Mesenchymal stem cell (in vitro differentiated cells and primary cell): Measurements from ENCODE around the gene SLC6A5.

Experiments used
- DNase-seq: peaks from one replicate; pipeline ENCODE4 v3.0.0-alpha.2; 2013
- H2AFZ ChIP-seq: one replicate; pipeline ENCODE4 v1.6.1; 2013; ENCODE audit warnings: low read depth, mild to moderate bottlenecking, control low read depth, inconsistent platforms, low read length, moderate library complexity
- H2AK5ac ChIP-seq: 2 replicates; pipeline ENCODE4 v1.6.1; 2013; ENCODE audit warnings: low read length, moderate library complexity, mild to moderate bottlenecking, inconsistent platforms; ENCODE audit not compliant: severe bottlenecking
- H2BK120ac ChIP-seq: one replicate; pipeline ENCODE4 v1.6.1; 2013; ENCODE audit warnings: low read depth, mild to moderate bottlenecking, inconsistent platforms, low read length, moderate library complexity
- H2BK12ac ChIP-seq, 2 experiments: one replicate each; pipeline ENCODE4 v1.6.1; 2013; ENCODE audit warnings: inconsistent platforms in 2 of 2, low read length in 2 of 2, mild to moderate bottlenecking in 2 of 2, moderate library complexity in 2 of 2, control low read depth in 1 of 2
- H2BK15ac ChIP-seq: one replicate; pipeline ENCODE4 v1.6.1; 2013; ENCODE audit warnings: mild to moderate bottlenecking, low read depth, inconsistent platforms; ENCODE audit not compliant: poor library complexity, severe bottlenecking
- H2BK5ac ChIP-seq: 2 replicates; pipeline ENCODE4 v1.6.1; 2013; ENCODE audit warnings: low read depth, mild to moderate bottlenecking, low read length, control low read depth, inconsistent platforms; ENCODE audit not compliant: poor library complexity, severe bottlenecking
- H3K14ac ChIP-seq, 2 experiments: one replicate each; pipeline ENCODE4 v1.6.1; 2013; ENCODE audit warnings: inconsistent platforms in 2 of 2, low read length in 2 of 2, control low read depth in 1 of 2, mild to moderate bottlenecking in 1 of 2, moderate library complexity in 1 of 2
- H3K18ac ChIP-seq, 2 experiments: one replicate each; pipeline ENCODE4 v1.6.1; 2013; ENCODE audit warnings: inconsistent platforms in 2 of 2, low read length in 2 of 2, control low read depth in 1 of 2, low read depth in 1 of 2, mild to moderate bottlenecking in 1 of 2
- H3K23ac ChIP-seq, 2 experiments: one replicate each; pipeline ENCODE4 v1.6.1; 2013; ENCODE audit warnings: inconsistent platforms in 2 of 2, low read length in 2 of 2, mild to moderate bottlenecking in 2 of 2, moderate library complexity in 2 of 2, control low read depth in 1 of 2
- H3K27ac ChIP-seq: 2 replicates; pipeline ENCODE4 v1.5.1; 2013; ENCODE audit warnings: mild to moderate bottlenecking, moderate library complexity, low read length, control low read depth, inconsistent platforms; ENCODE audit not compliant: poor library complexity, severe bottlenecking
- H3K27me3 ChIP-seq, 2 experiments: 2 replicates each; pipeline versions ENCODE4 v1.6.1 to v1.7.0; 2013; ENCODE audit warnings: low read length in 2 of 2, mild to moderate bottlenecking in 2 of 2, moderate library complexity in 2 of 2, control low read depth in 1 of 2, inconsistent platforms in 1 of 2; ENCODE audit not compliant: control insufficient read depth in 1 of 2, insufficient read depth in 1 of 2
- H3K36me3 ChIP-seq, 2 experiments: 2 replicates each; pipeline versions ENCODE4 v1.6.1 to v1.7.0; 2013; ENCODE audit warnings: low read length in 2 of 2, control low read depth in 1 of 2, inconsistent platforms in 1 of 2, low read depth in 1 of 2, mild to moderate bottlenecking in 1 of 2; ENCODE audit not compliant: insufficient read depth in 2 of 2, control insufficient read depth in 1 of 2
- H3K4ac ChIP-seq, 2 experiments: one replicate each; pipeline ENCODE4 v1.6.1; 2013; ENCODE audit warnings: inconsistent platforms in 2 of 2, low read length in 2 of 2, mild to moderate bottlenecking in 2 of 2, moderate library complexity in 2 of 2, control low read depth in 1 of 2, low read depth in 1 of 2
- H3K4me1 ChIP-seq: 2 replicates; pipeline ENCODE4 v1.6.1; 2013; ENCODE audit warnings: low read depth, low read length, control low read depth; ENCODE audit not compliant: control insufficient read depth, insufficient read depth
- H3K4me2 ChIP-seq: 2 replicates; pipeline ENCODE4 v1.6.1; 2013; ENCODE audit warnings: low read length, mild to moderate bottlenecking, inconsistent platforms; ENCODE audit not compliant: poor library complexity, severe bottlenecking
- H3K4me3 ChIP-seq, 2 experiments: 2 replicates each; pipeline versions ENCODE4 v1.5.1 to v1.7.0; 2013; ENCODE audit warnings: low read length in 2 of 2, mild to moderate bottlenecking in 2 of 2, control low read depth in 1 of 2, low read depth in 1 of 2; ENCODE audit not compliant: insufficient read depth in 1 of 2
- H3K79me1 ChIP-seq: replicated peaks from 2 replicates; pipeline ENCODE4 v1.6.1; 2013; ENCODE audit warnings: mild to moderate bottlenecking, control low read depth, low read length, inconsistent platforms; ENCODE audit not compliant: poor library complexity, severe bottlenecking
- H3K9ac ChIP-seq: 2 replicates; pipeline ENCODE4 v1.7.0; 2013; ENCODE audit warnings: mild to moderate bottlenecking, low read length, moderate library complexity
- H3K9me3 ChIP-seq: 2 replicates; pipeline ENCODE4 v1.7.0; 2013; ENCODE audit warnings: mild to moderate bottlenecking, low read length; ENCODE audit not compliant: control insufficient read depth
- H4K8ac ChIP-seq: one replicate; pipeline ENCODE4 v1.6.1; 2013; ENCODE audit warnings: inconsistent platforms, mild to moderate bottlenecking, low read length, moderate library complexity
- H4K91ac ChIP-seq: one replicate; pipeline ENCODE4 v1.6.1; 2013; ENCODE audit warnings: mild to moderate bottlenecking, low read length, inconsistent platforms
- WGBS: methylation state at CpG from one replicate; pipeline ENCODE4 v1.1.7; 2013; ENCODE audit warnings: mixed read lengths; 5-methylcytosine and 5-hydroxymethylcytosine counted together

Gene SLC6A5

GRCh38 chr11:20638074-20638473 is 38.7 kb downstream of the SLC6A5 start:
- Histone ChIP-seq H3K4me2 (no peak overlapping the region), H2BK12ac (no peak overlapping the region), H3K4ac (no peak overlapping the region), H4K8ac (no peak overlapping the region), H2BK5ac (no peak overlapping the region), H3K27ac (no peak overlapping the region), H3K18ac (no peak overlapping the region), H3K9me3 (no peaks in the 10 kb centered on the region), H3K14ac (no peak overlapping the region), H3K9ac (no peak overlapping the region), H3K79me1 (no peaks in the 10 kb centered on the region), H4K91ac (no peak overlapping the region), H3K27me3 (peaks cover 0 to 18% of the 10 kb centered on the region in 2 experiments), H2AK5ac (no peak overlapping the region), H2BK15ac (no peak overlapping the region), H3K4me3 (no peak overlapping the region), H2AFZ (no peak overlapping the region), H3K23ac (no peak overlapping the region), H3K4me1 (no peaks in the 10 kb centered on the region), H3K36me3 (no peaks in the 10 kb centered on the region), H2BK120ac (no peak overlapping the region)
- WGBS: 82% methylated on average over 7 of the region's 7 CpGs
- DNase-seq: no peak

- no peak overlapping the region for H3K4me3 ChIP-seq
- H3K4me2 ChIP-seq: no peak overlapping the region
- H2BK120ac ChIP-seq: no peak overlapping the region
- H3K9me3 ChIP-seq: no peaks in the 10 kb centered on the region
- H4K8ac ChIP-seq: no peak overlapping the region
- no peak overlapping the region for H2BK12ac ChIP-seq
- H3K4ac ChIP-seq: no peak overlapping the region
- H3K14ac ChIP-seq: no peak overlapping the region
- no peak overlapping the region for H2AK5ac ChIP-seq
- no peak overlapping the region for H3K23ac ChIP-seq
- no peak overlapping the region for H3K27ac ChIP-seq
- no peaks in the 10 kb centered on the region for H3K4me1 ChIP-seq
- no peak for DNase-seq
- H4K91ac ChIP-seq: no peak overlapping the region
- H3K9ac ChIP-seq: no peak overlapping the region
- WGBS: 63% methylated on average over 3 of the region's 3 CpGs
- H3K18ac ChIP-seq: no peak overlapping the region
- no peak overlapping the region for H2BK5ac ChIP-seq
- peaks cover 0 to 17% of the 10 kb centered on the region in 2 experiments for H3K27me3 ChIP-seq
- no peaks in the 10 kb centered on the region for H3K36me3 ChIP-seq
- no peak overlapping the region for H2AFZ ChIP-seq
- H3K79me1 ChIP-seq: no peaks in the 10 kb centered on the region
- H2BK15ac ChIP-seq: no peak overlapping the region
Observed at GRCh38 chr11:20639688-20640087, 40.3 kb downstream of the SLC6A5 start.

GRCh38 chr11:20640401-20640800 is 41.0 kb downstream of the SLC6A5 start:
- Histone ChIP-seq H2BK12ac (no peak overlapping the region), H4K91ac (no peak overlapping the region), H2BK5ac (no peak overlapping the region), H3K4me1 (no peaks in the 10 kb centered on the region), H3K14ac (no peak overlapping the region), H3K18ac (no peak overlapping the region), H2BK120ac (no peak overlapping the region), H3K36me3 (no peaks in the 10 kb centered on the region), H3K27me3 (peaks cover 0 to 13% of the 10 kb centered on the region in 2 experiments), H2AK5ac (no peak overlapping the region), H3K9ac (no peak overlapping the region), H3K23ac (no peak overlapping the region), H4K8ac (no peak overlapping the region), H2BK15ac (no peak overlapping the region), H2AFZ (no peak overlapping the region), H3K4ac (no peak overlapping the region), H3K4me3 (no peak overlapping the region), H3K4me2 (no peak overlapping the region), H3K79me1 (no peaks in the 10 kb centered on the region), H3K27ac (no peak overlapping the region), H3K9me3 (no peaks in the 10 kb centered on the region)
- DNase-seq: no peak
- 80% methylated on average over 1 of the region's 2 CpGs for WGBS

GRCh38 chr11:20644360-20644759 is 45.0 kb downstream of the SLC6A5 start:
- H3K4me1 ChIP-seq: no peaks in the 10 kb centered on the region
- no peak overlapping the region for H2BK12ac ChIP-seq
- no peak overlapping the region for H4K91ac ChIP-seq
- H3K36me3 ChIP-seq: no peaks in the 10 kb centered on the region
- H2BK15ac ChIP-seq: no peak overlapping the region
- no peak overlapping the region for H3K4ac ChIP-seq
- H3K4me3 ChIP-seq: no peak overlapping the region
- H2AFZ ChIP-seq: no peak overlapping the region
- 93% methylated on average over 4 of the region's 4 CpGs for WGBS
- H3K79me1 ChIP-seq: no peaks in the 10 kb centered on the region
- no peak overlapping the region for H4K8ac ChIP-seq
- no peak overlapping the region for H3K4me2 ChIP-seq
- DNase-seq: no peak
- H2BK120ac ChIP-seq: no peak overlapping the region
- H3K27ac ChIP-seq: no peak overlapping the region
- H3K9ac ChIP-seq: no peak overlapping the region
- no peaks in the 10 kb centered on the region for H3K9me3 ChIP-seq
- no peak overlapping the region for H3K18ac ChIP-seq
- no peak overlapping the region for H3K14ac ChIP-seq
- no peak overlapping the region for H2AK5ac ChIP-seq
- no peak overlapping the region for H2BK5ac ChIP-seq
- H3K27me3 ChIP-seq: peaks cover 0 to 9% of the 10 kb centered on the region in 2 experiments
- H3K23ac ChIP-seq: no peak overlapping the region
